HTERT RPE-1 (cell line): ENCODE measurements around the gene AAGAB.

Experiments used
- in situ Hi-C: fragments of 300-500 bp; cut with MboI; formaldehyde crosslinking; loops from 4 replicates; pipeline ENCODE4 v1.14.3; 2020; ENCODE audit warnings: low sequenced_read_pairs

The AAGAB gene

DNA sequence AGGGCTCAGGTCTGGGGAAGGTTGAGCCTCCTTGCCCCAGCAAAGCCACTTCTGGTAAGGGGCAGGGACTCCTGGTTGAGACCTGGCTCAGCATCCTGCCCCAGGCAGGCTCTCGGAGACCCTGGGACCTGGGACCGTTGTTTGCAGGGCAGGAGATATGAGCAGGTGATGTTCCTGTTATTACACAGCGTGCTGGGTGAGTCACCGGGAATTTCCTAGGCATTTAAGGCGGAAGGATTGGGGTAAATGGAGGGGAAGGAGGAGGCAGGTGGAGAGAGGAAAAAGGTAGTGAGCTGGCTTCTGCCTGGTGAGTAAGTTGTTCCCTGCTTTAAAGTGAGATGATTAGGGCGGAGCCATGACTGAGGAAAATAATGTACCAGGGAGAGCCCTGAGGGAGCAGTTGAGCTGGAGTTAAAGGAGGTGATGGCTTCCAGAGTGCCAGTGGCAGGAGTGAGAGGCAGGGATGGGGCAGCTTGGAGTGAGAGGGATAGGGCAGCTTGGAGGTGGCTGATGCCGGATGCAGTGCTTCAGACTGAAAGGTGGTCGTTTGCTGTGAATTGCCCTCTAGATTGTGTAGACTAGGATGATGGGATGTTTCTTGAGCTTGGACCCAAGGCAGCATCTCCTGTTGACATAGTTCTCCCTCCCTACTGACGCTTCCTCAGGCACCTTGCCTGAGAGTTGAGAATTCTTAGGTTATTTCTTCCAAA is 79.4 kb downstream of the AAGAB start:
- in situ Hi-C loops: no loop called here

- in situ Hi-C loops: no loop called here
Observed at GRCh38 chr15:67174446-67174845, 80.0 kb downstream of the AAGAB start.

- in situ Hi-C loops: no loop called here
Observed at GRCh38 chr15:67173786-67174185, 80.7 kb downstream of the AAGAB start.

- in situ Hi-C loops: no loop called here
Observed at GRCh38 chr15:67173005-67173404, 81.5 kb downstream of the AAGAB start.

- in situ Hi-C loops: no loop called here
Observed at GRCh38 chr15:67172172-67172571, 82.3 kb downstream of the AAGAB start.

DNA sequence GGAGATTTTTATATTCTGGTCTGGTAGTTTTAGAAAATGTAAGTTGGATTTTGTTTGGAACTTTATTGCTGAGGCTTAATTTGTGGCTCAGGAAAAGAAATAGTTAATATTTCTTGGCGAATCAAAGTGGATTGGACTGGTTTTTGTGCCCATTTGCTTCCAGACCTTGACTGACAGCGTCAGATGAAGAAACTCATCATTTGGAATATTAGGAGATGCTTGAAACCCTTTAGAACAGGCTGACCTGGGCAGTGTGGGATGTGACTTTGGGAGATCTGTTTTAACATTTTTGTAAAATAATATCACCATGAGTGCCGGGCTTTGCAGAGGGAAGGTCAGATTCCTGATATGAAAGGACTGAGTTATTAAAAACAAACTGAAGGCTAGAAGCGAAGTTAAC is 83.0 kb downstream of the AAGAB start:
- in situ Hi-C loops: no loop called here

GRCh38 chr15:67170143-67170925 is 84.1 kb downstream of the AAGAB start:
- in situ Hi-C loops: no loop called here

- in situ Hi-C loops: no loop called here
Observed at GRCh38 chr15:67168694-67169093, 85.8 kb downstream of the AAGAB start.

DNA sequence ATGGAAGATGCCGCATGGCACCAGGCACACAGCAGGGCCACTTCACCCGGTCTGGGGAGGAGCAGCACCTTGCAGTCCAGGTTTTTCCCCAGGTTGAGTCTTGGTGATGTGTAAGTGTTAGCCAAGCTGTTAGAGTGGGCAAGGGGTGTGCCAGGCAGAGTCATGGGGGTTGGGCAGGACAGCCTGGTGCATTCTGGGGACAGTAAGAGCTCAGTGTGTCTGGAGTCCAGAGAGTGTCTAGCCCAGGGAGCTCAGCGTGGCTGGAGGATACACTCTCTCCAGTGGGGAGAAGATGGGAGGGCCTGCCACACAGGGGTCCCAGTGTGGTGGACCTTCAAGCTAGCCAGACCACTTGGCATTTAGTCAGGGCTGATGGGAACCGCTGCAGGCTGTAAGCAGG is 87.4 kb downstream of the AAGAB start:
- in situ Hi-C loops: no loop called here

DNA sequence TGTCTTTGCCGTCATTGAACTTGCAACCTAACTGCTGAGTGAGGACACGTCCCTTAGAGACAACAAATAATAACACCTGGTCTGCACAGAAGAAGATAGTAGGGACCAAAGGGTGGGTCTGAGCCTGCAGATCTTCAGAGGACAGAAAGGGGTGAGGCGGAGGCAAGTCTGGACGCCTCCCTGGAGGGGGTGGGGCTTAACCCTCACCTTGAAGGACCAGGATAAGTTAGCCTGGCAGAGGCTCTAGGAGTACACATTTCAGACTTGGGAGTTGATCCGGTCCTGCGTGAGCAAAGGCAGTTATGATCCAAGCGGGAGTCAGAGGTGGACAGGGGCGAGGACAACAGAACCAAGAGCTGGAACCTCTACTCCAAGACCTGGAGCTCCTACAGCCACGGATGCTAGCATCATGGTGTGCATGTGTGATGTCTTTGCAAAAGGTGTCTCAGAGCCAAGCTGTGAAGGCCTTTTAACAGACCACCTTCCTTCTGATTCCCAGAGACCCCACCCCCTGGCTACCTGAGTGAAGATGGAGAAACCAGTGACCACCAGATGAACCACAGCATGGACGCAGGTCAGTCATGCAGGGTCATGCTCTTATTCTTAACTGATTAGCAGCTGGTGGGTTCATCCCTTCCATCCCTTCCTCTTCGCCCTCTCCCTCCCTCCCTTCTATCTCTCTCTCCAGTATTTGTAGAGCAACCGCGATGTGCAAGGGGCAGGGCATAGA is 88.0 kb downstream of the AAGAB start:
- in situ Hi-C loops: no loop called here

DNA sequence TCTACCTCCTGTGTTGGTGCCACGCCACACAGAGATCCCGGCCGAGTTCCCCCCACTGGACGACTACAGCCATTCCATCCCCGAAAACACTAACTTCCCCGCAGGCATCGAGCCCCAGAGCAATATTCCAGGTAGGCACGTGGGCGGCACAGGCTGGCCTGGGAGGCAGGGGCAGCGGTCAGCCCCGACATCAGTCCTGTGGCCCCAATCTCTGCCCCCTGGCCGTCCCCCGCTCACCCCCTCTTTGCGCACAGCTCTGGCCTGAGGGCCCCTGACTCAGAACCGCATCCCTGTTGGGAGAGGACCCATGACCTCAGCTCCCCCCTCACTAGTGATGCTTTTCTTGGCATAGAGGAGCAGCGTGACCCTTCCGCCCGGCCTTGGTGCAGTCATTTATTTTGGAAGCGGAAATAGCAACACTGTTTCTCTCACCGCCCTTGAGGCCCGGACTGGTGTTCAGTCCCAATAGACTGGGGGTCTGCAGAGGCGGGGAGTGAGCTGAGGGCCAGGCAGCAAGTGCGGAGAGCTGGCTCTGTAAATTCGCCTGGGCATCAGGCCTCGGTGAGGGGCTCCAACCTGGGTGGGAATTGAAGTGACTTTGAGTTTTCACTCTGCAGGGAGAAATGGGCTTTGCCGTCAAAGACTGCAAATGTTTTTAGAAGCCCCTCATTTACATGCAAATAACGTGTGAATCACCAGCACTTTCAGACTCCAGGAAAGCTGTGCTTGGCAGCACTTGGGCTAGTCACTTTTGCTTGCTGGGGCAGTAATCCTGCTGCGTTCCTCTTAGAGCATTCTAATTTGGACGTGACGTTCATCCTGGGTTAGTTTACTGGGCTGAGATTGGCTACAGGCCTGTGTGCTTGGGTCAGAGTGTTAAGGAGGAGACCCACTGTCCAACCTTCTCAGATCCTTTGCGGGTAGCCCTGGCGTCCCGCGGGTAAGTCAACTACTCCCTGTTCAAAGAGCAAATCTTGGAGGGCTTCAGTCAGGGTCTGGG is 88.9 kb downstream of the AAGAB start:
- in situ Hi-C loops: no loop called here

GRCh38 chr15:67164811-67165253 is 89.6 kb downstream of the AAGAB start:
- in situ Hi-C loops: no loop called here

GRCh38 chr15:67164401-67164791 is 90.1 kb downstream of the AAGAB start:
- in situ Hi-C loops: no loop called here

GRCh38 chr15:67163180-67163579 is 91.3 kb downstream of the AAGAB start:
- in situ Hi-C loops: no loop called here

- in situ Hi-C loops: no loop called here
Observed at GRCh38 chr15:67161881-67162280, 92.6 kb downstream of the AAGAB start.

- in situ Hi-C loops: no loop called here
Observed at GRCh38 chr15:67161412-67161811, 93.0 kb downstream of the AAGAB start.

DNA sequence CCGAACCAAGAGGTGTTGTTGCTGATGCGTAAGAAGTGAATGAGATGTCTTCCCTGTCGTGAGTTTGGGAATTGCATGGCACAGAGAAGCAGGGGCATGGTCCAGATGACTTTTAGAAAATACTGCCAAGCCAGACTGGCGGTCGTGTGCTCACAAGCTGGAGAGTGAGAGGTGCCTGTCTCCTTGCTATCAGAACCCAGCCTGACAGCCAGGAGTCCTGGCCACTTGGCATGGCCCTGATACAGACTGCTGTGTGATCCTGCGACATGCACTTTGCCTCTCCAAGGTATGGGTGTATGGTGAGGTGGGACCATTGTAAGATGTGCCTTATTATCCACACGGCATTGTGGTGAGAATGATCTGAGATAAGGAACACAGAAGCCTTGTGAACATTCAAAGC is 96.1 kb downstream of the AAGAB start:
- in situ Hi-C loops: no loop called here

DNA sequence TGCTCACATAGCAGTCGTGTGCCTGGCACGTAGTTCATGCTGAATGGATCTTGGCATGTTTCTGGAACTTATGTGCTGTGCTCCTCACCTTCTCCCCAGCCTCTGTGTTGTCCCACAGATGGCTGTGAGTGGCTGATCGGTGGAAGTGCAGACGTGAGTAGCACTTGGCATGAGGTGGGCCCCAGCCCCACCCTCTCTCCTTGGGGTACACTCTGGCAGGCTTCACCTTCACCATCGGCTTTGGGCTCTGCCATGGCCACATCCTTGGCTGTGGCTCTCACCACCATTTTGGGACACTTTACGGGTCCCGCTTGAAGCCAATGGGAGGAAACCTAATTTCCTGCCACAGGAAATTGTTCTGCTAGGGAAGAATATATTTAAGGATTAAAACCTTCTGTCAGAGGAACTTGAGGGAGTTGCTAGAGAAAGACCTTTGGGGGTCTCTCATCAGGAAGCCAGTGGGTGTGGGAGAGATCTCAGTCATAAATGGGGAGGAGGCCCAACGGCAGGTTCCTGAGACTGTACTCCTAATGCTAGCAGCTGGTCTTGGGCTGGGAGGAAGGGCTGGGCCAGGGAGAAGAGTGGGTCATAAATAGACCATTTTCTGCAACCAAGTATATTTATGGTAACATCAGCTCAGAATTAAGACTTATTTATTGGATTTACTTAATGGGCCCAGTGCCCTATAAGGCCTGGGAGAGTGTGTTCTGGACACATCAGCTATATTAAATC is 96.8 kb downstream of the AAGAB start:
- in situ Hi-C loops: no loop called here

DNA sequence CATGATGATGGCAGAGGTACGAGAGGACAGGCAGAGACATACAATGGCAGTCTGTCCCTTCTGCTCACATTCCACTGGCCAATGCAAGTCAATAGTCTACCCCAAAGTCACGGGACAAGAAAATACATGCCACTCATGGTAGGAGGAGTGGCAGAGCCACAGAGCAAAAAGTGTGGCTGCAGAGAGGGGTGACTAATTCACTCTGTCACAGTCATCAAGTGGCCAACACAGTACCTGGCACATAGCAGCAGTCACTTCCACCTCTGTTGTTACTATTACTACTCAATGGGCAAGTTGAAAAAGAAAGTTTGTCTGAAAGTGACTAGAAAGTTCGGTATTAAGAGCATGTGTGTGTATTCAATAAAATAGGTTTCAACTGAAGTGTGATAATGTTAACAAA is 97.6 kb downstream of the AAGAB start:
- in situ Hi-C loops: no loop called here

DNA sequence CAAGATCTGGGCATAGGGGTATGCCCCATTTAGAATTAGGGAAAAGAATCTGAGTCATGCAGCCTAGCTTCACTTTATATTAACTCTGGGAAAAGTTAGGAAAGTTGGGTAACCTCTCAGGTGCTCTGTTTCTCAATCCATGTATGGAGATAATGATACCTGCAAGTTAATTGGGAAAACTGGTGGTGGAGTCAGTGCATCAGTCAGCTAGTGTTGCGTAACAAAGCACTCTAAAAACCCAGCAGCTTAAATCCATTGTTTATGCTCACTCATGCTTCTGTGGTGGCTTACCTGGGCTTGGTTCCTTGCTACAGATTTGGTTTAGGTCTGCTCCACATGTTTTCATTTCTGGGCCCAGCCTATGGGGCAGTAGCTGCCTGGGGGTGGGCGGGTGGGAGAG is 98.0 kb downstream of the AAGAB start:
- in situ Hi-C loops: no loop called here
